DND-41 (cell line): ENCODE measurements around the gene MXI1.

Experiments
- EZH2 ChIP-seq: IDR thresholded peaks from 3 replicates; pipeline ENCODE4 v1.6.1; 2012; ENCODE audit warnings: borderline replicate concordance, low read depth, mild to moderate bottlenecking, moderate library complexity, low read length, inconsistent platforms; ENCODE audit not compliant: severe bottlenecking
- TF ChIP-seq, protein P1 (sequence below): IDR thresholded peaks from 2 replicates; pipeline ENCODE4 v1.5.1; 2012; ENCODE audit warnings: borderline replicate concordance, low read length, moderate library complexity, mild to moderate bottlenecking; ENCODE audit not compliant: poor library complexity, severe bottlenecking; ENCODE audit errors: extremely low read depth

DNA sequence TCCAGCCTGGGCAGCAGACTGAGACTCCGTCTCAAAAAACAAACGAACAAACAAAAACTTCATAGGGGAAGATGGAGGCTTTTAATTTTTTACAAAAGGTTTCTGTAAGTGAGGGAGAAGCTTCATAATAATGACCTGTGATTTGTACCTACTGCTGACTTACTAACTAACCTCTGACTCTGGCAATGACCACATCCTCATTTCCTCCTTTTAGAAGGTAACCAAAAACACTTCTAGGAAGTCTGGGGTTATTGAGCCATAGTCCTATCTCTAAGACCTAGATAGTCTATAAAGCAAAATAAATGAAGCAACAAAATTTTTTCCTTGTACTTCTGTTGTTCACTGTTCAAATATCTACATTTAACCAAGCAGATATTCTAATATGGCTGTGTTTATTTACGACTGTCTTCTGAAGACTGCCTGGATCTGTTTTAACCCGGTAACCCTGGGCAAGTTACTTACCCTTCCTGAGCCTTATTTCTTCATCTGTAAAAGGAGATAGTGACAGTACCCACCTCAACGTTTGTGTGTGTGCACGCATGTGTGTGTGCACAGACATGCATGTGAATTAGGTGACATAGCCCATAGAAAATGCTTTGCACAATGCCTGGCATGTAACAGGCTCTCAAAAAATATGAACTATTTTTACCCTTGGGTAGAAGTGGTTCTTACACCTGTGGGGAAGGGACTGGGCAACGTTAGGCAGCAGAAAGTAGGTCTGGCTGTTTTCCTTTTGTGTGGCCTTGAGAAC lies 128.1 kb downstream of the MXI1 start:
- no peak for TF ChIP-seq EZH2
- TF ChIP-seq, protein P1, sequence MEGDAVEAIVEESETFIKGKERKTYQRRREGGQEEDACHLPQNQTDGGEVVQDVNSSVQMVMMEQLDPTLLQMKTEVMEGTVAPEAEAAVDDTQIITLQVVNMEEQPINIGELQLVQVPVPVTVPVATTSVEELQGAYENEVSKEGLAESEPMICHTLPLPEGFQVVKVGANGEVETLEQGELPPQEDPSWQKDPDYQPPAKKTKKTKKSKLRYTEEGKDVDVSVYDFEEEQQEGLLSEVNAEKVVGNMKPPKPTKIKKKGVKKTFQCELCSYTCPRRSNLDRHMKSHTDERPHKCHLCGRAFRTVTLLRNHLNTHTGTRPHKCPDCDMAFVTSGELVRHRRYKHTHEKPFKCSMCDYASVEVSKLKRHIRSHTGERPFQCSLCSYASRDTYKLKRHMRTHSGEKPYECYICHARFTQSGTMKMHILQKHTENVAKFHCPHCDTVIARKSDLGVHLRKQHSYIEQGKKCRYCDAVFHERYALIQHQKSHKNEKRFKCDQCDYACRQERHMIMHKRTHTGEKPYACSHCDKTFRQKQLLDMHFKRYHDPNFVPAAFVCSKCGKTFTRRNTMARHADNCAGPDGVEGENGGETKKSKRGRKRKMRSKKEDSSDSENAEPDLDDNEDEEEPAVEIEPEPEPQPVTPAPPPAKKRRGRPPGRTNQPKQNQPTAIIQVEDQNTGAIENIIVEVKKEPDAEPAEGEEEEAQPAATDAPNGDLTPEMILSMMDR, result no peak
